ENCODE data around the gene PDE6D. TPM values are rescaled to one million over a fixed set of nuclear protein-coding genes. Genes with fewer than 3 reads are reported as not detected.

The PDE6D gene
- total and polyA plus RNA-seq, 2 of the 13 experiments (the other 11 are each of a cell fraction or from before 2014, with no cell fraction given) = 14.1 to 23.2 TPM

DNA sequence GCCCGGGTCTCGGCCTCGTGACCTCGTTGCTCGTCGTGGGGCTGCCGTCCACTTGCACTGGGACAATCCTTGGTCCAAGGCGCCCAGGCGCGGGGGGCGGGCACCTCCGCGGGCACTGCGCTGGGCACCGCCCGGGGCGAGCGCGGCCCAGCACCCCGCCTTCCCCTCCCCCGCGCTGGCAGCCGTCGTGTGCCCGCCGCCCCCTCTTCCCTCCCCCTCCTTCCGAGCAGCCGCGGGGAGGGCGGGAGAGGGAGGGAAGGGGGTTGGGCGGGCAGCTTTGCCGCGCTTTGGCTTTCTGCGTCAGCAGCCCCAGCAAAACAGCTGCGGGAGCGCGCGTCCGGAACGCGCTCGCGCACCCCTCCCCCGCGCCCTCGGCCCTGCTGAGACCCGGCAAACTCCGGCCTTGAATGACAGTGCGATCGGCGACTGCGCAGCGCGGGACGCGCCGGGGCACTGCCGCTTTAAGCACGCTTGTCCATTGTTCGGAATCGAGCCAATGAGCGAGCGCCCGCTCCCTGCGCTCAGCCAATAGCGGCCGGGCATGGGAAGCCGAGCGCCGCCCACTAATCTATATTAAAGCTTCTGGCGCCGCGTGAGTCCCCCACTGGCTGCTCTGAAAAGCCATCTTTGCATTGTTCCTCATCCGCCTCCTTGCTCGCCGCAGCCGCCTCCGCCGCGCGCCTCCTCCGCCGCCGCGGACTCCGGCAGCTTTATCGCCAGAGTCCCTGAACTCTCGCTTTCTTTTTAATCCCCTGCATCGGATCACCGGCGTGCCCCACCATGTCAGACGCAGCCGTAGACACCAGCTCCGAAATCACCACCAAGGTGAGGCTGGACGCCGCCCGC is 72.9 kb downstream of the PDE6D start, which contains the start of gene PTMA (continued):
- TF ChIP-seq ZNF703 (CRISPR knock-in tag; IDR thresholded peaks at IDR 0.05; ENCODE audit: borderline replicate concordance) (peak; percentile 85; the same call in 1 of the 2 replicates), ZNF326 (CRISPR knock-in tag; IDR thresholded peaks at IDR 0.05; ENCODE audit: borderline replicate concordance) (no peak), ZNF674 (CRISPR knock-in tag; IDR thresholded peaks at IDR 0.05; ENCODE audit: low read depth) (no peak), ZKSCAN1 (IDR thresholded peaks at IDR 0.05; ENCODE audit: low read length) (no peak), ZNF607 (CRISPR knock-in tag; IDR thresholded peaks at IDR 0.05; ENCODE audit: borderline replicate concordance) (no peak), RNF2 (conservative IDR thresholded peaks at IDR 0.05; ENCODE audit: low read depth) (peak; percentile 74), CREB3 (CRISPR knock-in tag; IDR thresholded peaks at IDR 0.05) (0 out of 2 replicates have a peak, but pooled peaks have one; percentile 57), HNRNPH1 (optimal IDR thresholded peaks at IDR 0.05; ENCODE audit: low read depth, low read length) (no peak), GFI1 (CRISPR knock-in tag; IDR thresholded peaks at IDR 0.05; ENCODE audit: borderline replicate concordance) (peak; percentile 78), DPF2 (CRISPR knock-in tag; IDR thresholded peaks at IDR 0.05; ENCODE audit: borderline replicate concordance, low read depth) (no peak), ELF4 (CRISPR knock-in tag; IDR thresholded peaks at IDR 0.05; ENCODE audit: borderline replicate concordance) (peak; percentile 78; the same call in 1 of the 2 replicates), RARA (CRISPR knock-in tag; IDR thresholded peaks at IDR 0.05) (peak; percentile 31; the same call in 1 of the 2 replicates), ATF3 (CRISPR knock-in tag; IDR thresholded peaks at IDR 0.05) (no peak; the same call in 1 of the 2 replicates), NR2C2 (CRISPR knock-in tag; IDR thresholded peaks at IDR 0.05; ENCODE audit: borderline replicate concordance) (no peak), SSRP1 (CRISPR knock-in tag; IDR thresholded peaks at IDR 0.05) (no peak), KDM4B (CRISPR knock-in tag; IDR thresholded peaks at IDR 0.05) (peak; percentile 12; the same call in 1 of the 2 replicates), XBP1 (CRISPR knock-in tag; IDR thresholded peaks at IDR 0.05) (no peak), ZBTB34 (CRISPR knock-in tag; IDR thresholded peaks at IDR 0.05) (peak; percentile 84; the same call in 1 of the 2 replicates), PHF5A (CRISPR knock-in tag; IDR thresholded peaks at IDR 0.05; ENCODE audit: low read depth, unreplicated experiment) (peak; percentile 1), ZNF747 (CRISPR knock-in tag; IDR thresholded peaks at IDR 0.05; ENCODE audit: borderline replicate concordance) (peak; percentile 40; the same call in 1 of the 2 replicates), ZNF75D (CRISPR knock-in tag; IDR thresholded peaks at IDR 0.05; ENCODE audit: borderline replicate concordance) (no peak), ZNF589 (CRISPR knock-in tag; conservative IDR thresholded peaks at IDR 0.05) (peak; percentile 80; the same call in 1 of the 2 replicates), ERF (CRISPR knock-in tag; IDR thresholded peaks at IDR 0.05) (no peak; the same call in 1 of the 2 replicates), GATAD1 (CRISPR knock-in tag; IDR thresholded peaks at IDR 0.05) (peak; percentile 55; the same call in 1 of the 2 replicates)
- TF ChIP-seq, protein P1, sequence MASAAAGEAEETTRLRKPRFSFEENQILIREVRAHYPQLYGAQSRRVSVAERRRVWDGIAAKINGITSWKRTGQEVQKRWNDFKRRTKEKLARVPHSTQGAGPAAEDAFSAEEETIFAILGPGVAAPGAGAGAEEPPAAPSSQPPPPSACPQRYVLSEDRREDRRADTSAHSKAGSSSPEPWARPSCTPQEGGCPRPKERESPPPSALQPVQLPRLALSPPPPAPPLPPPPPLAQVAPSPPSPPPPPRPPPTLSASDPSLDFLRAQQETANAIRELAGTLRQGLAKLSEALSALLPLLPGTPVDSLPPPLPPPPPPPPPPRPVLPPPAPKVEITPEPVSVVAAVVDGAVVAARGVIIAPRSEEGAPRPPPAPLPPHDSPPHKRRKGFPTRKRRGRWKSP (CRISPR knock-in tag; IDR thresholded peaks at IDR 0.05) = peak; percentile 88
- TF ChIP-seq, protein P2, sequence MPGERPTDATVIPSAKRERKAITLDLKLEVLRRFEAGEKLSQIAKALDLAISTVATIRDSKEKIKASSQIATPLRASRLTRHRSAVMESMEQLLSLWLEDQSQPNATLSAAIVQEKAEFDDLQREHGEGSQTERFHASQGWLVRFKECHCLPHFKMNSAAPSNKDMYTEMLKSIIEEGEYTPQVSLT (CRISPR knock-in tag; IDR thresholded peaks at IDR 0.05; ENCODE audit: borderline replicate concordance, low read depth) = peak; percentile 79; the same call in 1 of the 2 replicates
